HG03064 (cell line): ENCODE data around the gene TAGLN.
"Not testable (repeated sequence)": the region's sequence is repeated elsewhere in the genome, so short reads cannot be mapped to it uniquely, and the experiment has no call there.

Experiments used
- ATAC-seq: cut with Tn5 transposase; IDR thresholded peaks from one replicate; pipeline ENCODE4 v1.9.1; 2021; ENCODE audit warnings: low read depth; ENCODE audit not compliant: unreplicated experiment

The TAGLN gene

DNA sequence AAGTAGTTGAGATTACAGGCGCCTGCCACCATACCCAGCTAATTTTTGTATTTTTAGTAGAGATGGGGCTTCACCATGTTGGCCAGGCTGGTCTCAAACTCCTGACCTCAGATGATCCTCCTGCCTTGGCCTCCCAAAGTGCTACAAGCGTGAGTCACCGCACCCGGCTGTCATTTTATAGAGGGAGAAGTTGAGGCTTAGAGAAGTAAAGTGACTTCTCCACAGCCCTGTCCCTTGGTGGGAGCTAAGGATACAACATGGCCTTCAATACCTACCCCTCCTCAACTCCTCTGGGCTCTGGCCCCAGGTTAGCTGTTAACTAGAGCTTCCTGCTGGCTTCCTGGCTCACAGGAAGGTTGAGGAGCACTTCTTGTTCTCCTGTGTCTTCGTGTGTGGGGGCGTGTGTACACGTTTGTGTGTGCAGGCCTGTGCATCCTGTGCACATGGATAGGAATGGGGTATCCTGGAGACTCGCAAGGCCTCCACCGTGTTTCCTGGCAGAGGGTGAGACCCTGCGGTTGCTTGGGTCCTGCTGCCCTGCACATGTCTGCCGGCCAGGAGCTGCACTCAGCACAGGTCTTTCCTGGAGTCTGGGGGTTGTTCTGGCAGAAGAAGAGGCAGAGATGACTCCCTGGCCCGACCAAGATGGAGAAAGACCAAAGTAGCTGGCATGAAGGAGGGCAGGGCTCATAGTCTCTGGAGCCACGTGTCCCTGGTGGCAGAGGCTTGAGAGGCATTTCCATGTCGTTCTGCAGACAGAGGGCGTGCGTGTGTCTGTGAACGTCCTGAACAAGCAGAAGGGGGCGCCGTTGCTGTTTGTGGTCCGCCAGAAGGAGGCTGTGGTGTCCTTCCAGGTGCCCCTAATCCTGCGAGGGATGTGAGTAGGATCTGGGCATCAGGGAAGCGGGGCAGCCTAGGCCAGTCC, 18.2 kb upstream of the TAGLN start:
- ATAC-seq = no peak

DNA sequence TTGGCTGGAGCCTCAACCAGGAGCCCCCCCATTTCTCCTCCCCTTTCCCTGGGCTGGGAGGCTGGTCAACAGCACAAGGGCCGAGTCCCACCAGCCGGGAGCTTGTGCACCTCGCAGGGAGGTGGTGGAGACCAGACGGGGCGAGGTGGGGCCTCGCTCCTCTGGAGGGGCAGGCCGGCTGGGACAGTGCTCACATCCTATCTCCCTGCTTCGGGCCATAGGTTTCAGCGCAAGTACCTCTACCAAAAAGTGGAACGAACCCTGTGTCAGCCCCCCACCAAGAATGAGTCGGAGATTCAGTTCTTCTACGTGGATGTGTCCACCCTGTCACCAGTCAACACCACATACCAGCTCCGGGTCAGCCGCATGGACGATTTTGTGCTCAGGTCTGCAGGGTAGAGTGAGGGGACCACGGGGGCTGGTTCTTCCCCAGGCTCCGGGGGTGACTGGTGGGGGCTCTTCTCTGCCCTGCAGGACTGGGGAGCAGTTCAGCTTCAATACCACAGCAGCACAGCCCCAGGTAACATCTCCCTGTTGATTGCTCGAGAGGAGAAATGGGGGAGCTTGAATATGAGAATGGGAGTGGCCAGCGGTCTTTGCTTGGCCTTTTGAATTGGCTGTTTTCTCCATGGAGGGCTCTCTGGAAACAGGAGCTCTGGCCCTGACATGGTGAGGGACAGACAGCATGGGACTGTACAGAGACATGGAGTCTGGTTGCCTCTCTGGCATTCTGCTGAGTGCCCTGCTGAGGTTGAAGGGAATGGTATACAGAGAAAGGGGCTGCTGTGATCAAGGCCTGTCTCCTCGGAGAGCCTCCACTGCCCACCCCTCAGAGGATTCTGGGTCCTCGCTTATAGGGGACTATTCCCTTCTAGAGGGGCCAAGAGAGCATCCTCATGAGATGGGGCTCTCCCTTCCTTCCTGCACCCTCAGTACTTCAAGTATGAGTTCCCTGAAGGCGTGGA, 17.3 kb upstream of the TAGLN start:
- ATAC-seq = no peak

DNA sequence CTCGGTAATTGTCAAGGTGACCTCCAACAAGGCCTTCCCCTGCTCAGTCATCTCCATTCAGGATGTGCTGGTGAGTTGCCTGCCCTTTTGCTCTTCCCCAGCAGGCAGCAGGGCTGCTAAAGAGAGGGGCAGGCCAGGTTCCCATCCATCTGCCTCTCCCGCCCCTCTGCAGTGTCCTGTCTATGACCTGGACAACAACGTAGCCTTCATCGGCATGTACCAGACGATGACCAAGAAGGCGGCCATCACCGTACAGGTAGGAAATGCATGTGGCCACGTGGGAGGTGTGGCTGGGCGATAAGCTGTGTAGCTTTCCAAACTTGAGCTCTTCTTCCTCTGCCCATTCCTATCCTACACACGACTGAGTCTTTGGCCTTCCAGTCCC, 16.6 kb upstream of the TAGLN start:
- no peak for ATAC-seq

DNA sequence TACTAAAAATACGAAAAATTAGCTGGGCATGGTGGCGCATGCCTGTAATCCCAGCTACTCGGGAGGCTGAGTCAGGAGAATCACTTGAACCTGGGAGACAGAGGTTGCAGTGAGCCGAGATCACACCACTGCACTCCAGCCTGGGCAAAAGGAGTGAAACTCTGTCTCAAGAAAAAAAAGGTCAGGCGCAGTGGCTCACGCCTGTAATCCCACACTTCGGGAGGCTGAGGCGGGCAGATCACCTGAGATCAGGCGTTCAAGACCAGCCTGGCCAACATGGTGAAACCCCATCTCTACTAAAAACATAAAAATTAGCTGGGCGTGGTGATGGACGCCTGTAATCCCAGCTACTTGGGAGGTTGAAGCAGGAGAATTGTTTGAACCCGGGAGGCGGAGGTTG, 16.0 kb upstream of the TAGLN start:
- not testable (repeated sequence) for ATAC-seq

DNA sequence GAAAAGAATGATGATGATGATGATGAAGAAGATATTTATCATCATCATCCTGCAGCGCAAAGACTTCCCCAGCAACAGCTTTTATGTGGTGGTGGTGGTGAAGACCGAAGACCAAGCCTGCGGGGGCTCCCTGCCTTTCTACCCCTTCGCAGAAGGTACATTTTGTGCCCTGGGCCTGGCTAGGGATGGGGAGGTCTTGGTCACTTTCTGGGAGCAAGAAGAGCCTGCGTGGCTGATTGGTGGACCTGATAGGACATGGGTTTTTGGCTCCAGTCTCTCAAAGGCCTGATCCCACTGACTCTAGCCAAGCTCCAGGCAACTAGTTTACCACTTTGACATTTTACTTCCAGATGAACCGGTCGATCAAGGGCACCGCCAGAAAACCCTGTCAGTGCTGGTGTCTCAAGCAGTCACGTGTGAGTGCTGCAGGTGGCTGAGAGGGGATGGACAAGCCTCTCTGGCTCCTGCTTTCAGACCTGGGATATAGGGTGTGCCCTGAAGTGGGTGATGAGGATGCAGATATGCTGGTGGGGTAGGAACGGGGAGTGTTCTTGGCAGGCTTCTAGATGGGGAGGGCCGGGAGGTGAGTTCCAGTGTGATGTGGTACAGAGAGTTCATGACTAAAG, 15.3 kb upstream of the TAGLN start:
- no peak for ATAC-seq

DNA sequence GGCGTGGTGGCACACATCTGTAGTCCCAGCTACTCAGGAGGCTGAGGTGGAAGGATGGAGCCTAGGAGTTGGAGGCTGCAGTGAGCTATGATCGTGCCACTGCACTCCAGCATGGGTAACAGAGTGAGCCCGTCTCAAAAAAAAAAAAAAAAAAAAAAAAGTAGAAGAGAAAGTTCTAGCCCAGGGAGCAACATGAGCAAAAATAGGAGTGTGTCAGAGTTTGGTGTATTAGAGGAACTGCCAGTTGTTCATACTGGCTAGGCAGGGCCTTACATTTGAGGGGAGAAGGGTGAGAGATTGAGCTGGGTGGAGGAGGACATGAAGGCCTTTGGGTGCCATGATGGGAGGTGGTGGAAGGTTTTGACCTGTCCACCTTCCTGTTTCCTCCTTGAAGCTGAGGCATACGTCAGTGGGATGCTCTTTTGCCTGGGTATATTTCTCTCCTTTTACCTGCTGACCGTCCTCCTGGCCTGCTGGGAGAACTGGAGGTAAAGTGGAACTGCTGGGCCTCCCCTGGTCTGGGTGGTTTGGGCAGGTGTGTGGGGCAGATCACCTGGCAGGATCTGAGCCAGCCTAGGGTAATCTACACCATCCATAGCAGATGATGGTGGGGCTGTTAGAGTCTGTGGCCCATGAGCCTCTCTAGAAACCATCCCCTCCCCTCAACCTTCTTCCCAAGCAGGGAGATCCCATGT, 13.3 kb upstream of the TAGLN start:
- no peak for ATAC-seq

DNA sequence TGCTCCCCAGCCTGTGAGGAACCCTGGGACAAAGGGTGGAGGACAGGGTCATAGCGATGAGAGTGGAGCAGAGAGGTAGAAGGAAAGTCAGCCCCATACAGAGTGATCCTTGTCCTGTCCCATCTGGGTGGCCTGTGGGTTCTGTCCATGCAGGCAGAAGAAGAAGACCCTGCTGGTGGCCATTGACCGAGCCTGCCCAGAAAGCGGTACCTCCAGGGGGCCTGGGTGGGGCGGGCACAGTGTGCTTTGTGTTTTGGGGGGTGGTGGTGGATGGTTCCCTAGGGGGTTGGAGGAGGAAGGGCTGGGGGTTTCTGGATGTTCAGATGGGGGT, 12.8 kb upstream of the TAGLN start:
- no peak for ATAC-seq

DNA sequence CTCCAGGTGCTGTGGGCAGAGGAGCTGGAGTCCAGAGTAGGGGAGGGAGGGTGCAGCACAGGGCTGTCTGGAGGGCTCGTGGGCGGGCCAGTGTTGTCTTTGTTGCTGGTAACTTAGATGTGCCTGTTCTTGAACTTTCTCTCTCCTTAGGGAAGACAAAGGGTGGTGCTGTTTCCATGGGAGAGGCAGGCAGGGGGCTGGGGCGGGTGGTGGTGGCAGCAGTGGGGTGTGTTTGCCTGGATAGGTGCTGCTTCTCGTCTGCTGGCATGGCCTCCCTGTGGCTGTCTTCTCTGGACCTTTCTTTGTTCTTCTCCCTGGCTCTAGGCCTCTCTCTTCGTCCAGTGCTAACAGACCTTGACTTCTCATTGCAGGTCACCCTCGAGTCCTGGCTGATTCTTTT, 12.2 kb upstream of the TAGLN start:
- ATAC-seq = no peak

DNA sequence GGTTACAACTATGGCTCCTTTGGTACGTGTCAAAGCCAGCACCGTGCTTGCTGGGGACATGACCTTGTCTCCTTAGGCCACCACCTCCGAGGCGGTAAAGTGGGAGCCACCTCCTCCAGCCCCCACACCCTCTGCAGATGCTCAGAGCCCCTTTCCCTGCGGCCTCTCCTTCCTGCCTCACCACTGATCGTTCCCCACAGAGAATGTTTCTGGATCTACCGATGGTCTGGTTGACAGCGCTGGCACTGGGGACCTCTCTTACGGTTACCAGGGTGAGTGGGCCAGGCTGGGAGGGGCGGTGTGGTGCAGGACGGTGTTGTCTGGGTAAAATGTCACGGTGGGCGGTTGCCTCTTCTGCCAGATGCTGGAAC, 11.8 kb upstream of the TAGLN start:
- ATAC-seq = no peak

DNA sequence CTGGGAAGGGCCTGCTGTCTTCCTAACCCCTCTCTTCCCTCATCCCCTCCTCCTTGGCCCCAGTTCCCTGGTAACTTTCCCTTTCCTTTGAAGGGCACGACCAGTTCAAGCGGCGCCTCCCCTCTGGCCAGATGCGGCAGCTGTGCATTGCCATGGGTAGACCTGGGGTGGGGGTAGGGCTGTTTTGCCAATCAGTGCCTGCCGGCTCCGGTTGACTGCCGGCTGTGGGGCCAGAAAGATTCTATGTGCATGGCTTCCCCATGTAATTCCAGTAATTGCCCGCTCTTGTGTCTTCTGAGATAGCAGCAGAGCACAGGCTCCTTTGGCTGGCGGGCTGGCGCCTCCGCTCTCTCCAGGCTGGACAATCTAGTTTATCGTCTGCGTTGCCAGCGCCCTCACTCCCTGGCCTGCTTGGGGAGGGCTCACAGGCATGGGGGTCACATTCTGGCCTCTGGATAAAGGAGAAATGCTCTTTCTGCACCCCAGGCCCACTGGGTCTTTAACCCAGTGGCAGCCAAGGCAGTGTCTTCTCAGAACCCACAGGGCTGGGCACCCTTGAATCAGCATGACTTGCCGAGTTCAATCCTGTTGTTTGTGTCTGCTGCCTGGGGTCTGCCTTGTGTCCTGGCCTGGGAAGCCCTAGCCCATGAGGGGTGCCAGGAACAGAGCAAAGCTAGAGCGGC, 11.2 kb upstream of the TAGLN start:
- ATAC-seq = no peak

DNA sequence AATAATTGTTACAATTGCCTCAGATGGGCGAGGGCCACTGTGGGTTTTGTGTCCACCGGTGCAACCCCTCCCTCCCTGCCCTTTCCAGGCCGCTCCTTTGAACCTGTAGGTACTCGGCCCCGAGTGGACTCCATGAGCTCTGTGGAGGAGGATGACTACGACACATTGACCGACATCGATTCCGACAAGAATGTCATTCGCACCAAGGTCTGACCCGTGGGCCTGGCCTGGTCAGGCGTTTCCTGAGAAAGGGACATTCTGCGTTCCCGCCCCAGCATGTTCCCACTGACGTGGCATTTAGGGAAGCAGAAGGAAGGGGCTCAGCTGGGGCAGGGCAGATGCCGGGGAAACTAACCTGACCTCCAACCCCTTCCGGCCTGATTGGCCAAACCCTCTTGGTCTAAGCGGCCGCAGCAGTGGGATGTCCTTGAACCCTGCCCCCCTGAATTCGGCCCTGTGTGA, 10.5 kb upstream of the TAGLN start:
- no peak for ATAC-seq

DNA sequence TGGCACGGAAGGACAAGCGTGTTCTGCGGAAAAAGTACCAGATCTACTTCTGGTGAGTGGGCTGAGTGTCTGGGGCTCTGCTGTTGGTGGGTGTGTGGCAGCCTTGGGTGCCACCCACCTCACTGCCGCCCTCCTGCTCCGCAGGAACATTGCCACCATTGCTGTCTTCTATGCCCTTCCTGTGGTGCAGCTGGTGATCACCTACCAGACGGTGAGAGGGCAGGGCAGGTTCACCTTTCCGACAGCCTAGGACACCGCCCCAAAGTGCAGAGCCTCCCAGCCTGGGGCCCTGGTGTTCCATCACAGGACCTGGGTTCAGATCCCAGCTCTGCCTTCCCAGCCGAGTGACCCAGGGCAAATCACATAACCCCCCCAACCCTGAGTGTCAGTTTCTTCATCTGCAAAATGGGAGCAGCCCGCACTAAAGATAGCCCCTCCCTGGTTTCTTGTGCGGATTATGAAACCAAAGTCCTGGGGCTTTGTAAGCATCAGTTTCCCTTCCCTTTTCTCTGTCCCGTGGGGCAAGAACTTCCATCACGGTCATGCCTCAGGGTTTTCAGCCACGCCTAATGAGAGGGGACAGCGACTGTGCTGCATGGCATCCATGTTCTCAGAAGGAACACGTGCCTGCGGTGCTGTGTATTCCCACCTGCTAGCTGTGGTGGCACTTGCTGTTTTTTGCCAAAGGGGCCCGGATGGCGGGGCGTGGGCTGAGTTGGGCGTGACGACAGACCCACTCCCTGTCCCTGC, 9.8 kb upstream of the TAGLN start:
- ATAC-seq = no peak

DNA sequence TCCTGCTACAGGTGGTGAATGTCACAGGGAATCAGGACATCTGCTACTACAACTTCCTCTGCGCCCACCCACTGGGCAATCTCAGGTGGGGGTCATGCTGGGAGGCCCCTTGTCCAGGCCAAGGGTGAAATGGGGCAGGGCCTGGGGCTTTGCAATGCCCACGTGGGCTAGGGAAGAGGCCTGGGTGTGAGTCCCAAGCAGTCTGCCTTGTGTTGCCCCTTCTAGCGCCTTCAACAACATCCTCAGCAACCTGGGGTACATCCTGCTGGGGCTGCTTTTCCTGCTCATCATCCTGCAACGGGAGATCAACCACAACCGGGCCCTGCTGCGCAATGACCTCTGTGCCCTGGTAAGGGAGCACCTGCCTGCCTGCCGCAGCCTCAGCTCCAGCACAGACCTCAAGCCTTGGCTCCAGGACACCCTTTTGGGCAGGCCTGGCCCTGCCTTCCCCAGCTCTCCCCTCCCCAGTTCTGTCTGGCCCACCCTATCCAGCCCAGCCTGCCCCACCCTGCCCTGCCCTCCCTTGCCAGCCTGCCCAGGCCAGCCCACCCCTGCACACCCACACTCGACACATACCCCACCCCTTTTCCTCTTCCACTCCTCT, 9.1 kb upstream of the TAGLN start:
- no peak for ATAC-seq

DNA sequence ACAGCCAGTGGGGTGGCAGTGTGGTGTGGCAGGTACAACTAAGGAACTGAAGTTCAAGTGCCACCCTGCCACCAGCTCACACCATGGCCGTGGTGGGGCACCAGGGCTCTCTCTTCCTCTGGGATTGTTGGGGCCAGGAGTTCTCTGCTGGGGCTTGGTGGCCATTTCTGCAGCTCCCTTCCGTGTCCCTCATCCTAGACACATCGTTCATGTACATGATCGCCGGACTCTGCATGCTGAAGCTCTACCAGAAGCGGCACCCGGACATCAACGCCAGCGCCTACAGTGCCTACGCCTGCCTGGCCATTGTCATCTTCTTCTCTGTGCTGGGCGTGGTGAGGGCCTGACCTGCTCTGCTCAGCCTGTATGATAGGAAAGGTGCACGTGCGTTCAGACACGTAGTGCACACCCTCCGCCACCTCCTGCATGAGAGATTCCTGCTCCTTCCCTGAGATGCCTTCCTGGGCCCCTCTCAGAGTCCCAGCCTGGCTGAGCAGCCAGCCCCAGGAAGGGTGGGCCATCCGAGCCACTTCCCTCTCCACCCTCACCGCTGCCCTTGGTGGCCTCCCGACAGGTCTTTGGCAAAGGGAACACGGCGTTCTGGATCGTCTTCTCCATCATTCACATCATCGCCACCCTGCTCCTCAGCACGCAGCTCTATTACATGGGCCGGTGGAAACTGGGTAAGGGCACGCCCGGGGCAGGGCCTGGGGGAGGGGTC, 7.3 kb upstream of the TAGLN start:
- no peak for ATAC-seq

DNA sequence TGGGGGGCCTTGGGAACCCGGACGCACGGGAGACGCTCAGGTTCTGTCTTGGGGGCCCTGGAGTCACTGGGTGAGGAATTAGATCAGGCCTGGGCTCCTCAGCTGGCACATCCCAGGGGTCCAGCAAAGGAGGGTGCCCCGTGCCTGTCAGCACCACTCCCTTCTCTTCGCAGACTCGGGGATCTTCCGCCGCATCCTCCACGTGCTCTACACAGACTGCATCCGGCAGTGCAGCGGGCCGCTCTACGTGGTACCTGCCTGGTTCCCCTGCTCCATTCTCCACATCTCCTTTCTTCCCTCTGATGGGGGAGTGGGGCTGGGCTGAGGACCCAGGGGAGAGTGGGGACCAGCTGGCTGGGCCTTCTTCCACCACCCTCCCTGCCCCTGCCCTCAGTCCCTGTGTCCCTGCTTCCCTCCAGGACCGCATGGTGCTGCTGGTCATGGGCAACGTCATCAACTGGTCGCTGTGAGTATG, 6.7 kb upstream of the TAGLN start:
- no peak for ATAC-seq

DNA sequence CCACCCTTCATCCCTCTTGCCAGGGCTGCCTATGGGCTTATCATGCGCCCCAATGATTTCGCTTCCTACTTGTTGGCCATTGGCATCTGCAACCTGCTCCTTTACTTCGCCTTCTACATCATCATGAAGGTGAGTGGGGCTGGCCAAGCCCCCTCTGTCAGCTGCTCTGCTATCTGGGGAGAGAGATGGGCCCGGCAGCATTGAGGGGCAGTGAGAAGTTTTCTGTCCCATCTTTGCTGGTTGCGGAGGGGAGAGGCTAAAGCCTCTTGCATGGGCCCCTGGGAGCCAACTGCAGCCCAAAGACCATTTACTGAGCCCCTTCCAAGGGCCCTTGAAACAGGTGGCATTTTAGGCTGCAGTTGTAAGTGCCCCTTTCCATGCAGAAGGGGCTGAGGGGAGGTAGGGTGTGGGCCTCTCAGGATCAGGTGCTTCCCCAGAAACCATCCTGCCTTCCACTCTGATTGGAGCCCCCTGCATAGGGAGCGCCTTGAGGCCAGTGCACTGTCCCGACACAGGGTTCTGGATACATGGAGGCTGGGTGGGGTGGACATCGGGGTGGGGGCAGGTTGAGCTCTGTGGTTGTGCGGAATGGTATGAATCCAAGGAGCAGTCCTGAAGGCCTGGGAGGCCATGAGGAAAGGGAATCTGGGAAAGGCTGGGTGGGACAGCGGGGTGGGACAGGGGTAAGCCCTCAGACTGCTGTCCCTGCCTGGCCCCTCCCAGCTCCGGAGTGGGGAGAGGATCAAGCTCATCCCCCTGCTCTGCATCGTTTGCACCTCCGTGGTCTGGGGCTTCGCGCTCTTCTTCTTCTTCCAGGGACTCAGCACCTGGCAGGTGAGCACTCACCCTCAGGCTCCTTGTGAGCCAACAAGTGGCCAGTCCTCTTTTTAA, 5.8 kb upstream of the TAGLN start:
- ATAC-seq = no peak

DNA sequence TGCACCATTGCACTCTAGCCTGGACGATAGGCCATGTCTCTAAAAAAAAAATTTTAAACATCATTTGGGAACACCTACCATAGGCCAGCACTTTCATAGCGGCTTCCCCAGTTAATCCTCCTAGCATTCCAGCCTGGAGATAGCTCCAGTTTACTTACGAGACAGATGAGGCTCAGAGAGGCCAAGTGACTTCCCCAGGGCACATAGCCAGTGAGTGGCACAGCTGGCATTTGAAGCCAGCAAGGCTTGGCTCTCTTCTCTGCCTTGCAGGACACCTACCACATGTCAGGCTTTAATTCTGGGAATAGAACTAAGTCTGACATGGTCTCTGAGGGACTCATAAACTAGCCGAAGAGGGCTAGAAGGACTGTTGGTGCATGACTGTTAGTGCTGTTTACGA, 4.9 kb upstream of the TAGLN start:
- ATAC-seq = no peak
